Upper lobe of right lung (tissue), 1 donor: ENCODE results near the gene LILRA5. TPM values are rescaled to one million over a fixed set of nuclear protein-coding genes. Genes with fewer than 3 reads are reported as not detected.

Experiments
- ATAC-seq: fragments of 200-7000 bp; cut with Tn5 transposase; one replicate; pipeline ENCODE4 v1.9.1; 2020; ENCODE audit warnings: mild to moderate bottlenecking, moderate library complexity
- DNase-seq: peaks from one replicate; pipeline ENCODE4 v3.0.0-alpha.2; 2020
- H3K27ac ChIP-seq: fragments of 200-600 bp; one replicate; pipeline ENCODE4 v1.8.0; 2022
- H3K27me3 ChIP-seq: fragments of 200-600 bp; one replicate; pipeline ENCODE4 v1.8.0; 2022; ENCODE audit warnings: mild to moderate bottlenecking
- H3K36me3 ChIP-seq: fragments of 200-600 bp; one replicate; pipeline ENCODE4 v1.8.0; 2022
- H3K4me1 ChIP-seq: fragments of 200-600 bp; one replicate; pipeline ENCODE4 v1.8.0; 2022
- H3K4me3 ChIP-seq: fragments of 200-600 bp; one replicate; pipeline ENCODE4 v1.8.0; 2022; ENCODE audit warnings: mild to moderate bottlenecking
- H3K9me3 ChIP-seq: fragments of 200-600 bp; one replicate; pipeline ENCODE4 v1.8.0; 2022
- intact Hi-C: fragments of 100-400 bp; cut with DNase I; formaldehyde crosslinking; loops from one replicate; pipeline ENCODE4 v1.11.0; 2022
- total RNA-seq: library from RNA; stranded (reverse); fragmentation: NEBNext Ultra II Directional; extraction: Animal tissue kit (Norgen Biotek cat#: 25700); gene quantifications from one replicate; pipeline ENCODE4 v1.2.1, GENCODE V29; 2021
- TF ChIP-seq, protein P1 (sequence below): fragments of 200-600 bp; IDR thresholded peaks from one replicate; pipeline ENCODE4 v1.8.0; 2022; ENCODE audit warnings: antibody characterized with exemption
- donor health status: DM: no; HTN: yes; CAD: no; lungs with severe emphysema.

The LILRA5 gene
- total RNA-seq, 1 donor from 2014 or later = 13.5 TPM

DNA sequence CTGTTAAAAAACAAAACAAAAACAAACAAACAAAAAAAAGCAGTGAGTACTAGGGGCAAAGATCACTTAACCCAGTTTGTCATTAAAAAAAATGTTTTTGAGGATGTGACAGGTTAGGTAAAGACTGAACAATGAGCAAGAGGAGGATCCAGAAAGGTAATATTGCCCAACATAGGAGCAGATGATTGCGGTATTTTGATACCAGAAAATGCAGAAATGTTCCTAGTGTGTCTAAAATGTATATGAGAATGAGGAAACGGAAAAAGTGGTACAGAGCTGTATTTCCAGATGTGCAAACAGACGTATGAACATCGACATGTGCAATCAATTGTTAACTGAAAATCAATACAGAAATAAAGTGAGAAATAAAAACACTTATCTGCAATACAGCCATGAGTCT, 30.9 kb upstream of the LILRA5 start:
- DNase-seq = no peak
- intact Hi-C loops = no loop called here
- Histone ChIP-seq H3K27me3 (no peaks in the 10 kb centered on the region), H3K4me3 (no peak overlapping the region), H3K36me3 (no peaks in the 10 kb centered on the region), H3K27ac (no peak overlapping the region), H3K4me1 (no peaks in the 10 kb centered on the region), H3K9me3 (no peaks in the 10 kb centered on the region)
- ATAC-seq = no peak
- TF ChIP-seq, protein P1, sequence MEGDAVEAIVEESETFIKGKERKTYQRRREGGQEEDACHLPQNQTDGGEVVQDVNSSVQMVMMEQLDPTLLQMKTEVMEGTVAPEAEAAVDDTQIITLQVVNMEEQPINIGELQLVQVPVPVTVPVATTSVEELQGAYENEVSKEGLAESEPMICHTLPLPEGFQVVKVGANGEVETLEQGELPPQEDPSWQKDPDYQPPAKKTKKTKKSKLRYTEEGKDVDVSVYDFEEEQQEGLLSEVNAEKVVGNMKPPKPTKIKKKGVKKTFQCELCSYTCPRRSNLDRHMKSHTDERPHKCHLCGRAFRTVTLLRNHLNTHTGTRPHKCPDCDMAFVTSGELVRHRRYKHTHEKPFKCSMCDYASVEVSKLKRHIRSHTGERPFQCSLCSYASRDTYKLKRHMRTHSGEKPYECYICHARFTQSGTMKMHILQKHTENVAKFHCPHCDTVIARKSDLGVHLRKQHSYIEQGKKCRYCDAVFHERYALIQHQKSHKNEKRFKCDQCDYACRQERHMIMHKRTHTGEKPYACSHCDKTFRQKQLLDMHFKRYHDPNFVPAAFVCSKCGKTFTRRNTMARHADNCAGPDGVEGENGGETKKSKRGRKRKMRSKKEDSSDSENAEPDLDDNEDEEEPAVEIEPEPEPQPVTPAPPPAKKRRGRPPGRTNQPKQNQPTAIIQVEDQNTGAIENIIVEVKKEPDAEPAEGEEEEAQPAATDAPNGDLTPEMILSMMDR = no peak

DNA sequence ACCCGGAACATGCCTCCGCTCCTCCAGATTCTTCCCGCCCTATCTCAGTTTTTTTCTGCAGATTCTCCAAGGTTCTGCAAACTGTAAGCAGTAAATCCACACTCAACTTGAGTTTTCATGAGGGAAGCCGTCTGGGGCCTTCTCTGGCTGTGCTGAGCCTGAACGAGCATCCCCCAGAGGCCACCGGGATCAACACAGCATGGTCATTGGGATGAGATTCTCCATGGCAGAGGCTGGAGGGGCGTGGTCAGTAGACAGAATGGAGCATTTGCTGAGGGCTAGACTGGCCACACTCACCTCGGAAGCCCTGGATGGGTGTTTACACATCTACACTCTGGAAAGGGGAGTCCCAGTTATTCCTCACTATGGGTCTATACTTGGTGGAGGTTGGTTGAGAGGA, 28.3 kb upstream of the LILRA5 start:
- TF ChIP-seq, protein P1 = no peak
- ATAC-seq = no peak

DNA sequence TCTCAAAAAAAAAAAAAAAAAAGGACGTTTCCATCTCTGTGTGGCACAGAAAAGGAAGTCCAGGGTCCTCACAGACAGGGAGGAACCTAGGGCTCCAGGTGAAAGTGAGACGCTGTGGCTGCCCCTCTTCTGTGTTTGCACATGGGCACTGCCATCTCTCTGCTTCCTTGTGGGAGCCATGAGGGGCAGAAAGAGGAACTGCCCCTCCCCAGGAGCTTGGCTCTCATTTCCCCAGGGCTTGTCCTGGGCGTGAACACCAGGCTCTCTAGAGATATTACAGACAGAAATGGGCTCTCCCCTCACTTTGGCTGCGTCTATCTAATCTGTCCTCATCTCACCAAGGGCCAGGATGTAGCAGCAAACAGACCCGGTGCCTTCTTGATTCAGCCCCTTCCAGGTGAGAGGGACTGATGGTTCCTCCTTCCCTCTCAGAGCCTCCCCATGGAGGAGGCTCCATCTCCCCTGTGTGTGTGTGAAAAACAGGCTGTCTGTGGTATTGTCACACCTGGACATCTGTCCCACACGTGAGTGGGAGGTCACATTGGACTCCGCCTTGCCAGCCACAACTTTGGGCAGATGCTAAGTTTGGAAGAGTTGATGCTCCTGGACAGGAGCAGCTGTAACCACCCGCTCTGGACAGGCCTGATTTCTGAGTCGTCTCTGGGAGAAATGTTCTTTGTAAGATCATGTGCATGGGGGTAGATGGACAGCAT, 26.8 kb upstream of the LILRA5 start:
- Histone ChIP-seq H3K4me1 (no peaks in the 10 kb centered on the region), H3K27me3 (peaks cover 3% of the 10 kb centered on the region), H3K27ac (no peak overlapping the region), H3K36me3 (no peaks in the 10 kb centered on the region), H3K9me3 (no peaks in the 10 kb centered on the region), H3K4me3 (no peak overlapping the region)
- ATAC-seq = peak; percentile 70
- TF ChIP-seq, protein P1 = no peak
- intact Hi-C loops = no loop called here
- peak; percentile 54 for DNase-seq

More for the DNA sequence above, 28.3 kb upstream of the LILRA5 start:
- Histone ChIP-seq H3K27ac (no peak overlapping the region), H3K27me3 (peaks cover 3% of the 10 kb centered on the region), H3K4me1 (no peaks in the 10 kb centered on the region), H3K36me3 (no peaks in the 10 kb centered on the region), H3K4me3 (no peak overlapping the region), H3K9me3 (no peaks in the 10 kb centered on the region)
- intact Hi-C loops = no loop called here
- DNase-seq = no peak

DNA sequence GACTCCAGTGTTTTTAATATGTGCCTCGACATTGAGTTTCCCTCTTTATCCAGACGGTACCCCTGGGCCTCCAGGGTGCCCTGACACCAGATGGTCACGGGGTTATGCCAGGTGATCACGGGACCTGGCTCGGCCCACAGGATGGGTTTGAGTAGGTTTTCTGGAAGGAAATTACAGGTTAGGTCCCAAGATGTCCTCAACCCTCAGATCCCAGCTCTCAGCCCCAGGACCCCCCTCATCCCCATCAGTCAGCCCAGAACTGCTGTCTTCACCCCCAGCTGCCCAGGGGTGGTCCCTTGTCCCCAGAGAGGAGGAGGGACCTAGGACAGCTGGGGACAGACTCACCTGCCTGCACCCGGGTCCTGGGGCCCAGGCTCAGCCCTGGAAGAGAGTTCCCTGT, 25.6 kb upstream of the LILRA5 start:
- H3K36me3 ChIP-seq = no peaks in the 10 kb centered on the region
- ATAC-seq (no peak), DNase-seq (peak; percentile 51)
- H3K4me1 ChIP-seq = no peaks in the 10 kb centered on the region
- intact Hi-C loops = no loop called here
- TF ChIP-seq, protein P1 = no peak
- H3K27me3 ChIP-seq = peaks cover 3% of the 10 kb centered on the region
- no peak overlapping the region for H3K4me3 ChIP-seq
- no peak overlapping the region for H3K27ac ChIP-seq
- H3K9me3 ChIP-seq = no peaks in the 10 kb centered on the region

DNA sequence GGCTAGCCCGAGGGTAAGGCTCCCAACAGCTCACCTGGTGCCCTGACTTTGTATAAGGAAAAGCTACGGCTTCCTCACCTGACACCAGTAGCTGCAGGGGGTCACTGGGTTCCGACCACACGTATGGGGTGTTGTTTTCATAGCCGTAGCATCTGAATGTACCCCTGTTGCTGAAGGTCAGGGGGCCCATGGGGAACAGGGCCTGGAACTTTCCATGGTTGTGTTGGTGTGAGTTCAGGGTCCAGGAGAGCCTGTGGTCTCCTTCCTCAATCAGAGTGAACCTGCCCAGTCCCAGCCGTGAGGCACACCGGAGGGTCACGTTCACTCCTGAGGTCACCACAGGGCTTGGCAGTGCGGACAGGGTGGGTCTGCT, 24.9 kb upstream of the LILRA5 start:
- intact Hi-C loops = no loop called here
- TF ChIP-seq, protein P1 = no peak
- Histone ChIP-seq H3K27me3 (peaks cover 3% of the 10 kb centered on the region), H3K4me3 (no peak overlapping the region), H3K27ac (no peak overlapping the region), H3K9me3 (no peaks in the 10 kb centered on the region), H3K36me3 (no peaks in the 10 kb centered on the region), H3K4me1 (no peaks in the 10 kb centered on the region)
- DNase-seq = no peak
- ATAC-seq = no peak
